Neural cell (in vitro differentiated cells): ENCODE results near the gene CA12. TPM values are rescaled to one million over a fixed set of nuclear protein-coding genes. Genes with fewer than 3 reads are reported as not detected.

Source experiments
- H2AFZ ChIP-seq: fragments of 200-600, 300-800 bp; sonication (generic), shearing (Covaris generic); 2 replicates; pipeline ENCODE4 v1.6.0; 2014; ENCODE audit warnings: low read depth, mild to moderate bottlenecking, antibody characterized with exemption, low read length, moderate library complexity
- H3F3A ChIP-seq: fragments of 200-600 bp; shearing (Covaris generic); 2 replicates; pipeline ENCODE4 v1.6.1; 2016; ENCODE audit warnings: mild to moderate bottlenecking, moderate library complexity, mixed read lengths, antibody characterized with exemption, low read length; ENCODE audit not compliant: insufficient read depth, poor library complexity, severe bottlenecking
- H3K27ac ChIP-seq: fragments of 200-600, 300-800 bp; sonication (generic), shearing (Covaris generic); 2 replicates; pipeline ENCODE4 v1.5.1; 2014; ENCODE audit warnings: mild to moderate bottlenecking, low read length, moderate library complexity
- H3K27me3 ChIP-seq: fragments of 300-800, 200-600 bp; sonication (generic), shearing (Covaris generic); 2 replicates; pipeline ENCODE4 v1.6.0; 2014; ENCODE audit warnings: mild to moderate bottlenecking, low read depth, low read length, moderate library complexity; ENCODE audit not compliant: insufficient read depth
- H3K36me3 ChIP-seq: fragments of 300-800, 200-600 bp; sonication (generic), shearing (Covaris generic); 2 replicates; pipeline ENCODE4 v1.5.1; 2014; ENCODE audit warnings: mild to moderate bottlenecking, antibody characterized with exemption, low read length, moderate library complexity; ENCODE audit not compliant: insufficient read depth
- H3K4me2 ChIP-seq: fragments of 300-800, 200-600 bp; sonication (generic), shearing (Covaris generic); 2 replicates; pipeline ENCODE4 v1.6.0; 2014; ENCODE audit warnings: mild to moderate bottlenecking, low read length
- H3K4me3 ChIP-seq: fragments of 300-800, 200-600 bp; sonication (generic), shearing (Covaris generic); 2 replicates; pipeline ENCODE4 v1.5.1; 2014; ENCODE audit warnings: mild to moderate bottlenecking, low read length, moderate library complexity
- H3K79me2 ChIP-seq: fragments of 200-600 bp; shearing (Covaris generic); replicated peaks from 2 replicates; pipeline ENCODE4 v1.6.0; 2014; ENCODE audit warnings: mild to moderate bottlenecking, low read length, moderate library complexity; ENCODE audit not compliant: insufficient read depth
- H3K9ac ChIP-seq: fragments of 300-800, 200-600 bp; sonication (generic), shearing (Covaris generic); 2 replicates; pipeline ENCODE4 v1.6.1; 2016; ENCODE audit warnings: mild to moderate bottlenecking, low read length, mixed read lengths
- H3K9me2 ChIP-seq: fragments of 200-600 bp; shearing (Covaris generic); 2 replicates; pipeline ENCODE4 v1.6.1; 2016; ENCODE audit warnings: mild to moderate bottlenecking, low read length, mixed read lengths; ENCODE audit not compliant: insufficient read depth
- H3K9me3 ChIP-seq: fragments of 200-600, 300-800 bp; sonication (generic), shearing (Covaris generic); 2 replicates; pipeline ENCODE4 v1.6.1; 2016; ENCODE audit warnings: mild to moderate bottlenecking, mixed run types, low read length, moderate library complexity, mixed read lengths
- H4K20me1 ChIP-seq: fragments of 200-600 bp; shearing (Covaris generic); 2 replicates; pipeline ENCODE4 v1.6.1; 2016; ENCODE audit warnings: mild to moderate bottlenecking, mixed run types; ENCODE audit not compliant: insufficient read depth
- EP300 ChIP-seq: fragments of 450-650 bp; conservative IDR thresholded peaks from 2 replicates; pipeline ENCODE4 v1.6.1; 2014; ENCODE audit warnings: antibody characterized with exemption, mild to moderate bottlenecking, moderate library complexity; ENCODE audit not compliant: poor library complexity, severe bottlenecking
- EZH2 ChIP-seq: fragments of 200-600, 300-800 bp; shearing (Covaris generic), sonication (generic); IDR thresholded peaks from 2 replicates; pipeline ENCODE4 v1.6.1; 2014; ENCODE audit warnings: antibody characterized with exemption, low read length, borderline replicate concordance, mild to moderate bottlenecking; ENCODE audit not compliant: insufficient read depth, poor library complexity, severe bottlenecking
- MXI1 ChIP-seq: fragments of 450-650 bp; conservative IDR thresholded peaks from 2 replicates; pipeline ENCODE4 v1.6.1; 2014; ENCODE audit warnings: antibody characterized with exemption, mild to moderate bottlenecking; ENCODE audit not compliant: poor library complexity, severe bottlenecking
- POLR2AphosphoS5 ChIP-seq: IDR thresholded peaks from 2 replicates; pipeline ENCODE4 v1.6.1; 2012
- RAD21 ChIP-seq: fragments of 450-650 bp; conservative IDR thresholded peaks from 2 replicates; pipeline ENCODE4 v1.6.1; 2014; ENCODE audit warnings: antibody characterized with exemption, mild to moderate bottlenecking, moderate library complexity
- SMC3 ChIP-seq: fragments of 450-650 bp; conservative IDR thresholded peaks from 2 replicates; pipeline ENCODE4 v1.6.1; 2014; ENCODE audit warnings: antibody characterized with exemption, mild to moderate bottlenecking, moderate library complexity; ENCODE audit not compliant: poor library complexity
- TAF1 ChIP-seq: IDR thresholded peaks from 2 replicates; pipeline ENCODE4 v1.6.1; 2012; ENCODE audit warnings: low read depth
- polyA plus RNA-seq: library from polyadenylated mRNA; depleted of rRNA; stranded (reverse); fragments of >200 nt; gene quantifications from 2 replicates; pipeline ENCODE4 v1.2.3, GENCODE V29; 2014
- TF ChIP-seq, protein P1 (sequence below): fragments of 450-650 bp; IDR thresholded peaks from 2 replicates; pipeline ENCODE4 v1.5.1; 2014; ENCODE audit warnings: antibody characterized with exemption, mild to moderate bottlenecking, moderate library complexity; ENCODE audit not compliant: poor library complexity, severe bottlenecking
- TF ChIP-seq, protein P2 (sequence below): IDR thresholded peaks from 2 replicates; pipeline ENCODE4 v1.6.1; 2012; ENCODE audit warnings: borderline replicate concordance

CA12 gene
- polyA plus RNA-seq, 1 donor from 2014 or later: 0.11 TPM

DNA sequence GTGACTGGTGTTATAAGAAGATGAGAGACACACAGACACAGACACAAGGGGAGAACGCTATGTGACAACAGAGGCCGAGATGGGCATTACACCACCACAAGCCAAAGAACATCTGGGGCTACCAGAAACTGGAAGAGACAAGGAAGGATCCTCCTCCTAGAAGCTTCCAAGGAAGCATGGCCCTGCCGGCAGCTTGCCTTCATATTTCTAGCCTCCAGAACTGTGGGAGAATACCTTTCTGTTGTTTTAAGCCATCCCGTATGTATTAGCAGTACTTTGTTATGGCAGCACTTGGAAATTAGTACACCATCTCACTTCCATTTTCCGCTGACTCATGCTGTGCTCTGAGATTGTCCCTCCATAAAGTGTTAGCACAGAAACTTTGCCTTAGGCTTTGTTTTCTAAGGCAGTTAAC is 38.7 kb upstream of the CA12 start:
- no peaks in the 10 kb centered on the region for H3K79me2 ChIP-seq
- no peaks in the 10 kb centered on the region for H3K27me3 ChIP-seq
- H3K4me3 ChIP-seq: no peak overlapping the region
- TF ChIP-seq, protein P1, sequence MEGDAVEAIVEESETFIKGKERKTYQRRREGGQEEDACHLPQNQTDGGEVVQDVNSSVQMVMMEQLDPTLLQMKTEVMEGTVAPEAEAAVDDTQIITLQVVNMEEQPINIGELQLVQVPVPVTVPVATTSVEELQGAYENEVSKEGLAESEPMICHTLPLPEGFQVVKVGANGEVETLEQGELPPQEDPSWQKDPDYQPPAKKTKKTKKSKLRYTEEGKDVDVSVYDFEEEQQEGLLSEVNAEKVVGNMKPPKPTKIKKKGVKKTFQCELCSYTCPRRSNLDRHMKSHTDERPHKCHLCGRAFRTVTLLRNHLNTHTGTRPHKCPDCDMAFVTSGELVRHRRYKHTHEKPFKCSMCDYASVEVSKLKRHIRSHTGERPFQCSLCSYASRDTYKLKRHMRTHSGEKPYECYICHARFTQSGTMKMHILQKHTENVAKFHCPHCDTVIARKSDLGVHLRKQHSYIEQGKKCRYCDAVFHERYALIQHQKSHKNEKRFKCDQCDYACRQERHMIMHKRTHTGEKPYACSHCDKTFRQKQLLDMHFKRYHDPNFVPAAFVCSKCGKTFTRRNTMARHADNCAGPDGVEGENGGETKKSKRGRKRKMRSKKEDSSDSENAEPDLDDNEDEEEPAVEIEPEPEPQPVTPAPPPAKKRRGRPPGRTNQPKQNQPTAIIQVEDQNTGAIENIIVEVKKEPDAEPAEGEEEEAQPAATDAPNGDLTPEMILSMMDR: no peak
- TF ChIP-seq POLR2AphosphoS5 (no peak), SMC3 (no peak), EZH2 (no peak), TAF1 (no peak), MXI1 (no peak), EP300 (no peak), RAD21 (no peak)
- TF ChIP-seq, protein P2, sequence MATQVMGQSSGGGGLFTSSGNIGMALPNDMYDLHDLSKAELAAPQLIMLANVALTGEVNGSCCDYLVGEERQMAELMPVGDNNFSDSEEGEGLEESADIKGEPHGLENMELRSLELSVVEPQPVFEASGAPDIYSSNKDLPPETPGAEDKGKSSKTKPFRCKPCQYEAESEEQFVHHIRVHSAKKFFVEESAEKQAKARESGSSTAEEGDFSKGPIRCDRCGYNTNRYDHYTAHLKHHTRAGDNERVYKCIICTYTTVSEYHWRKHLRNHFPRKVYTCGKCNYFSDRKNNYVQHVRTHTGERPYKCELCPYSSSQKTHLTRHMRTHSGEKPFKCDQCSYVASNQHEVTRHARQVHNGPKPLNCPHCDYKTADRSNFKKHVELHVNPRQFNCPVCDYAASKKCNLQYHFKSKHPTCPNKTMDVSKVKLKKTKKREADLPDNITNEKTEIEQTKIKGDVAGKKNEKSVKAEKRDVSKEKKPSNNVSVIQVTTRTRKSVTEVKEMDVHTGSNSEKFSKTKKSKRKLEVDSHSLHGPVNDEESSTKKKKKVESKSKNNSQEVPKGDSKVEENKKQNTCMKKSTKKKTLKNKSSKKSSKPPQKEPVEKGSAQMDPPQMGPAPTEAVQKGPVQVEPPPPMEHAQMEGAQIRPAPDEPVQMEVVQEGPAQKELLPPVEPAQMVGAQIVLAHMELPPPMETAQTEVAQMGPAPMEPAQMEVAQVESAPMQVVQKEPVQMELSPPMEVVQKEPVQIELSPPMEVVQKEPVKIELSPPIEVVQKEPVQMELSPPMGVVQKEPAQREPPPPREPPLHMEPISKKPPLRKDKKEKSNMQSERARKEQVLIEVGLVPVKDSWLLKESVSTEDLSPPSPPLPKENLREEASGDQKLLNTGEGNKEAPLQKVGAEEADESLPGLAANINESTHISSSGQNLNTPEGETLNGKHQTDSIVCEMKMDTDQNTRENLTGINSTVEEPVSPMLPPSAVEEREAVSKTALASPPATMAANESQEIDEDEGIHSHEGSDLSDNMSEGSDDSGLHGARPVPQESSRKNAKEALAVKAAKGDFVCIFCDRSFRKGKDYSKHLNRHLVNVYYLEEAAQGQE: no peak
- no peaks in the 10 kb centered on the region for H3K9me2 ChIP-seq
- no peaks in the 10 kb centered on the region for H4K20me1 ChIP-seq
- no peaks in the 10 kb centered on the region for H3K9me3 ChIP-seq
- no peaks in the 10 kb centered on the region for H3K36me3 ChIP-seq
- no peak overlapping the region for H3K27ac ChIP-seq
- no peak overlapping the region for H2AFZ ChIP-seq
- H3K9ac ChIP-seq: no peak overlapping the region
- no peak overlapping the region for H3K4me2 ChIP-seq
- no peaks in the 10 kb centered on the region for H3F3A ChIP-seq

DNA sequence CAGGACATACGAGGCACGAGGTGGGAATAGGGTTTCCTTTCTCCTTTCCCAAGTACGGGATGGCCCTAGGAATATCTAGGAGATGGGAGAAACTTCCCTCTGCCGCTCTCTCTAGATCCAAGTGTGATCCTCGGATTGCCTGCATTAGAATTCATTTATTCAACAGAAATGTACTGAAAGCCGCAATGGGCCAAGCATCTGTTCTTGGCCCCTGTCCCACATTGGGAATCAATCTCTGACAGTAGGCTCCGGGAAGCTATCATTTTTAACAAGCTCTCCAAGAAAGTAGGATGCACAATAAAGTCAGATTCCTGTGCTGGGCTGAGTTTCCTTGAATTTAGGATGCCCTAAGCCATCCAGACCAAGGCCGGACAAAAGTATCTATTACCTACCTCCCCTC is 37.2 kb upstream of the CA12 start:
- no peak overlapping the region for H3K4me2 ChIP-seq
- no peaks in the 10 kb centered on the region for H3K9me3 ChIP-seq
- H3K4me3 ChIP-seq: no peak overlapping the region
- TF ChIP-seq, protein P2: no peak
- no peak overlapping the region for H3K9ac ChIP-seq
- H3K36me3 ChIP-seq: no peaks in the 10 kb centered on the region
- H3K27ac ChIP-seq: no peak overlapping the region
- no peak overlapping the region for H2AFZ ChIP-seq
- H3K9me2 ChIP-seq: no peaks in the 10 kb centered on the region
- no peaks in the 10 kb centered on the region for H3K27me3 ChIP-seq
- no peaks in the 10 kb centered on the region for H3F3A ChIP-seq
- H3K79me2 ChIP-seq: no peaks in the 10 kb centered on the region
- H4K20me1 ChIP-seq: no peaks in the 10 kb centered on the region
